GM23248 (cell line): ENCODE measurements around the gene WNT9A. TPM values are rescaled to one million over a fixed set of nuclear protein-coding genes. Genes with fewer than 3 reads are reported as not detected.

Source experiments
- DNase-seq: peaks from one replicate; pipeline ENCODE4 v3.0.0-alpha.2; 2015
- H2AFZ ChIP-seq: fragments of 200-600 bp; sonication (generic); 2 replicates; pipeline ENCODE4 v1.6.1; 2016; ENCODE audit warnings: antibody characterized with exemption
- H3F3A ChIP-seq: fragments of 200-600 bp; sonication (generic); 2 replicates; pipeline ENCODE4 v1.6.1; 2016; ENCODE audit warnings: mild to moderate bottlenecking, antibody characterized with exemption, mixed run types; ENCODE audit not compliant: insufficient read depth
- H3K27ac ChIP-seq: fragments of 200-600 bp; sonication (generic); 2 replicates; pipeline ENCODE4 v1.5.1; 2016; ENCODE audit warnings: mild to moderate bottlenecking
- H3K27me3 ChIP-seq: fragments of 200-600 bp; sonication (generic); replicated peaks from 2 replicates; pipeline ENCODE4 v1.6.1; 2016; ENCODE audit warnings: mild to moderate bottlenecking; ENCODE audit not compliant: insufficient read depth
- H3K36me3 ChIP-seq: fragments of 200-600 bp; sonication (generic); 2 replicates; pipeline ENCODE4 v1.6.1; 2016; ENCODE audit warnings: low read depth, mild to moderate bottlenecking
- H3K4me1 ChIP-seq: fragments of 200-600 bp; sonication (generic); 2 replicates; pipeline ENCODE4 v1.6.1; 2016; ENCODE audit warnings: mild to moderate bottlenecking; ENCODE audit not compliant: insufficient read depth
- H3K4me2 ChIP-seq: fragments of 200-600 bp; sonication (generic); one replicate; pipeline ENCODE4 v1.6.1; 2016; ENCODE audit warnings: mild to moderate bottlenecking; ENCODE audit not compliant: unreplicated experiment
- H3K4me3 ChIP-seq: fragments of 200-600 bp; sonication (generic); 2 replicates; pipeline ENCODE4 v1.5.1; 2016; ENCODE audit warnings: mild to moderate bottlenecking
- H3K79me2 ChIP-seq: fragments of 200-600 bp; sonication (generic); 2 replicates; pipeline ENCODE4 v1.6.1; 2016; ENCODE audit warnings: mild to moderate bottlenecking; ENCODE audit not compliant: insufficient read depth
- H3K9ac ChIP-seq: fragments of 200-600 bp; sonication (generic); 2 replicates; pipeline ENCODE4 v1.6.1; 2016; ENCODE audit warnings: mild to moderate bottlenecking
- H3K9me2 ChIP-seq: fragments of 200-600 bp; sonication (generic); 2 replicates; pipeline ENCODE4 v1.6.1; 2016; ENCODE audit warnings: mixed run types, mild to moderate bottlenecking, moderate library complexity; ENCODE audit not compliant: insufficient read depth
- H3K9me3 ChIP-seq: fragments of 200-600 bp; sonication (generic); one replicate; pipeline ENCODE4 v1.6.1; 2017; ENCODE audit warnings: low read depth
- H4K20me1 ChIP-seq: fragments of 200-600 bp; sonication (generic); 2 replicates; pipeline ENCODE4 v1.6.0; 2016; ENCODE audit not compliant: insufficient read depth
- EZH2 ChIP-seq: fragments of 200-600 bp; sonication (generic); IDR thresholded peaks from 2 replicates; pipeline ENCODE4 v1.6.1; 2018; ENCODE audit warnings: antibody characterized with exemption, mild to moderate bottlenecking; ENCODE audit not compliant: insufficient read depth, poor library complexity, severe bottlenecking
- EZH2phosphoT487 ChIP-seq: fragments of 200-600 bp; sonication (generic); IDR thresholded peaks from 2 replicates; pipeline ENCODE4 v1.6.1; 2018; ENCODE audit warnings: antibody characterized with exemption, moderate library complexity, mild to moderate bottlenecking, low read depth; ENCODE audit not compliant: insufficient read depth
- WGBS, 2 experiments: methylation state at CpG; one replicate each; pipeline ENCODE4 v1.1.6; 2015 to 2017; ENCODE audit warnings: low lambda C conversion rate in 2 of 2, low coverage in 1 of 2; ENCODE audit errors: missing lambda C conversion rate in 2 of 2; 5-methylcytosine and 5-hydroxymethylcytosine counted together
- in situ Hi-C: fragments of 300-500 bp; cut with MboI; formaldehyde crosslinking; loops from 2 replicates; pipeline ENCODE4 v1.15.0; 2020
- polyA plus RNA-seq: library from polyadenylated mRNA; unstranded; fragments of >200 nt; fragmentation: Nextera tagmentation; extraction: Ambion mirVana; gene quantifications from 2 replicates; pipeline ENCODE4 v1.2.1, GENCODE V29; 2016
- total RNA-seq: library from RNA; depleted of rRNA; stranded (reverse); fragments of >200 nt; shearing (Covaris generic); gene quantifications from 2 replicates; pipeline ENCODE4 v1.2.3, GENCODE V29; 2014

WNT9A gene
- total and polyA plus RNA-seq, 2 experiments from 2014 or later = 0.29 to 2.1 TPM

DNA sequence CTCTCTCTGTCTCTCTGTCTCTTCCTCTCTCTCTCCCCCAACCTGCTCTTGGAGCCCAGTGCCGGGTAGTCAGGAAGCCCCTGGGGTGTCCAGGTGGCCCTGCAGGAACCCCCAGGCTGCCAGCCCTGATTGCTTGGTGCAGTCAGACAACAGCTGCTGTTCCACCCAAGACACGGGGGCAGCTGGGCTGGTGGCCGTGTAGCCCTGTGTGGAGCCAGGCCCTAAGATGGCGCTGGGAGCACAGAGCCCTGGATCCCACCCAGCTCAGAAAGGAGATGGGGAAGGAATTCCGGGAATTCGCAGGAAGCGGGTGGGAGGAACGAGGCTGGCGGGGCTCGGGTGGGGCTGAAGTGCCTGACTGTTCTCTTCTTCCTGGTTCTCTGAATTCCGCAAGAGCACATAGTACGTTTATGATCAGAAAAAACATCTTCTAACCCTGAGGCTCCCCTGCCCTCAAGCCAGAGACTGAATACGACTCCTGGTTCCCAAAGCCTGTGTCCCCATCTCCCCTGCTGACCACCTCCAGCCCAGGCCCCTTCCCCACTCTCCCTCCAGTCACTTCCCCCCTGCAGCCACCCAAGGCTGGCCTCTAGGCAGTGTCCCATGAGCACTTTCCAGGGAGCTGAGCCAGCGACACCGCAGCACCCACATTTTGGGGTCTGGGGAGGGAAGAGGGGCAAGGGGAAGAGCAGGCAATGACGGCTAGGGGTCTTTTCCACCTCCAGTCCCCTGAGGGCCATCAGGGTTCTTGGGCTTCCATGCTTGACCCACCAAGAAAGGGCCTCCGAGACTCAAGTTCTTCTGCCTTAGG is 55.0 kb downstream of the WNT9A start:
- Histone ChIP-seq H3K4me3 (no peak overlapping the region), H3K9ac (no peak overlapping the region), H2AFZ (no peak overlapping the region), H3K27ac (no peak overlapping the region), H3K4me2 (no peak overlapping the region), H3K79me2 (no peaks in the 10 kb centered on the region), H3K27me3 (no peaks in the 10 kb centered on the region), H3K9me2 (no peaks in the 10 kb centered on the region), H3F3A (no peaks in the 10 kb centered on the region), H3K36me3 (no peaks in the 10 kb centered on the region), H3K4me1 (no peaks in the 10 kb centered on the region), H4K20me1 (no peaks in the 10 kb centered on the region), H3K9me3 (no peaks in the 10 kb centered on the region)
- in situ Hi-C loops = no loop called here
- 45 to 50% methylated on average over 16 to 17 of the region's 17 CpGs for WGBS, 2 experiments
- no peak for TF ChIP-seq EZH2phosphoT487
- TF ChIP-seq EZH2 = no peak
- DNase-seq = no peak

DNA sequence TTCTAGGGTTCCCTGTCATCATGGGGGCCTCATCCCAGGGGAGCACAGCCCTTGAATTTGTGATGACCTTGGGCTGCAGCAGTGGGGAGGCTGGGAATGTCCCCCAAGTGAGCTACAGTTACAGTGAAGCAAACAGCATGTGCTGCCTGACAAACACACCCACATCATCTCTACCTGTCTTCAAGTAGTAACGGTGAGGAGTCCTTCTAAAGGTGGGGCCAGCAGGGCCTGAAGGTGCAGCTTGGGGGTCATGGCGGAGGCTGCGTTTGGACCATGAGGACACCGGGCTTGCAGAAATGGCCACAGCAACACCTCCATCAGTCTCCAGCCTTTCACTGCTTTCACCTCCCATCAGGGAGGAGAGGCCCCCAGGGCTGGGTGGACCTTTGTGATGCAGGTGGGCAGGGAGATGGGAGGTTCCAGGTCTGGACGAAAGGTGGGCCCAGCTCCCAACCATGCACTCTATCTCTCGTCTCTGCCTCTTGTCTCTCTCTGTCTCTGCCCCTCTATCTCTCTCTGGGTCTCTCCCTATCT is 55.7 kb downstream of the WNT9A start:
- H3K27ac ChIP-seq = no peak overlapping the region
- no peaks in the 10 kb centered on the region for H3K36me3 ChIP-seq
- H3K4me1 ChIP-seq = no peaks in the 10 kb centered on the region
- H3K4me3 ChIP-seq = no peak overlapping the region
- H3K27me3 ChIP-seq = no peaks in the 10 kb centered on the region
- in situ Hi-C loops = no loop called here
- H3K79me2 ChIP-seq = no peaks in the 10 kb centered on the region
- no peak overlapping the region for H3K4me2 ChIP-seq
- H4K20me1 ChIP-seq = no peaks in the 10 kb centered on the region
- H3K9me3 ChIP-seq = no peaks in the 10 kb centered on the region
- no peaks in the 10 kb centered on the region for H3F3A ChIP-seq
- WGBS, 2 experiments = 69 to 70% methylated on average over 6 of the region's 6 CpGs
- H3K9me2 ChIP-seq = no peaks in the 10 kb centered on the region
- TF ChIP-seq EZH2phosphoT487 (no peak), EZH2 (no peak)
- no peak overlapping the region for H2AFZ ChIP-seq
- no peak overlapping the region for H3K9ac ChIP-seq
- no peak for DNase-seq

DNA sequence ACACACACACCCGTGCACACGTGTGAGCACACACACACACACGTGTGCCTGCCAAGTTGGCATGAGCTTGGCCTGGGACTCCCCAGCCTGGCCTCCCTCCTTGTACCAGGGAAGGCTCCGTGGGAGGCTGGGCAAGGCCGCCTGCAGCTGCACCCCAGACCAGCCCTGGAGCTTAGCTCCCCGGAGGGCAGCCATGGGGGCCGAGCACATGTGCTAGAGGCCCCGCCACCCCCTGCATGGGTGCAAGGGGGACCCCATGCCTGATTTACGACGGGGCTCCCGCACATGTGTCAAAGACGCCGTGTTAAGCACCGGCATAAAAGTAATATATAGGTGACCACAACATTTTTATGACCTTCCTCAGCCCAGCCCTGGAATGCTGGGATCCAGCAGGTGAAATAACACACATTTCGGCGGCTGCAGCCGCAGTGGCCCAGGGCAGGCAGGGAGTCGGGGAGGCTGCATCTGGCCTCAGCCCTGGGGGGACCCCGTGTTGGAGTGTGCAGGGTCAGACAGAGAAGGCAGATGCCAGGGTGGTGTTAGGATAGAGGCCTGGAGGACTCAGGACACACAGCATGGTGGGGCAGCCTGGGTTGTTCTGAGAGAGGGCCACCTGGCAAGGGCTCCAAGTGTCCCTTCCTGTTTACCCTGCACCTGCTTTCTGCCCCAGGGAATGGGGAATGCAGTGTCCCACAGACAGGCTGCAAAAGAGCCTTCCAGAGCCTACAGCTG is 56.3 kb downstream of the WNT9A start:
- TF ChIP-seq EZH2 (no peak), EZH2phosphoT487 (no peak)
- Histone ChIP-seq H3K4me1 (no peaks in the 10 kb centered on the region), H3K9me3 (no peaks in the 10 kb centered on the region), H3K36me3 (no peaks in the 10 kb centered on the region), H3K27me3 (no peaks in the 10 kb centered on the region), H3K4me2 (no peak overlapping the region), H3F3A (no peaks in the 10 kb centered on the region), H3K79me2 (no peaks in the 10 kb centered on the region), H3K27ac (no peak overlapping the region), H4K20me1 (no peaks in the 10 kb centered on the region), H2AFZ (no peak overlapping the region), H3K9ac (no peak overlapping the region), H3K9me2 (no peaks in the 10 kb centered on the region), H3K4me3 (no peak overlapping the region)
- DNase-seq = no peak
- in situ Hi-C loops = no loop called here
- WGBS, 2 experiments = 61 to 62% methylated on average over 18 to 19 of the region's 19 CpGs

DNA sequence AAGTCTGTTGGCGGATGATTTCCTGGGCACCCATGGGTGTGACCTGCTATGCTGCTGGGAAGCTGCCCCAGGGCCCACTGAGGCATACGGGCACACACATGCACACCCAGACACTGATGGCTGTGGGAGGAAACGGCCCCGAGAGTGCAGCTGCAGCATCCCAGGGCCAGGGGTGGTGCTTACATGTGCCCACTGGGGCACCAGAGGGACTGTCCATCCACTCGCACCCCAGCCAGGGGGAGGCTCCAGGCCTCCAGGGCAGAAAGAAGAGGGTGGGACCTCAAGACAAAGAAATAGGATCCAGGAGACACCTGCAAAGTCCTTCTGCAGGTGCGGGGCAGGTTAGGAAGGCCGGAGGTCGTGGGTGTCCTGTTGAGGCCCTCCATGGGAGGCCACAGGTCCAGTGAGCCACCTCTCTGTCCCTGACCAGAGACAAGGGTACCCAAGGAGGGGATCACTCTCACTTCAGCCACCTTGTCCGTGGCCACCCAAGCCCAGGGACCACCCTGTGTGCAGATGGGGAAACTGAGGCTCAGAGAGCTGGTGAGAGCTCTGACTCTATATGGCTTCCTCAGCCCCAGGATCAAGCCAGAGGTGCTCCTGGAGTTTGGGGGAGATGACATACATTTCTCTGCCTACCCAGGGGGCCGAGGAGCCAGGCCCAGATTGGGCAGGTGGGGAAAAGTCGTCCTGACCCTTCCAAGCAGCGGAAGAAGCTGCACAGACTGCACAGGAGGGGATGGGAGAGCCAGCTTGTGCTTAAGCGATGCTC is 57.1 kb downstream of the WNT9A start:
- Histone ChIP-seq H3K79me2 (no peaks in the 10 kb centered on the region), H3K4me1 (no peaks in the 10 kb centered on the region), H3K9ac (no peak overlapping the region), H3F3A (no peaks in the 10 kb centered on the region), H3K9me2 (no peaks in the 10 kb centered on the region), H3K27me3 (no peaks in the 10 kb centered on the region), H2AFZ (no peak overlapping the region), H3K4me2 (no peak overlapping the region), H3K27ac (no peak overlapping the region), H3K36me3 (no peaks in the 10 kb centered on the region), H3K4me3 (no peak overlapping the region), H3K9me3 (no peaks in the 10 kb centered on the region), H4K20me1 (no peaks in the 10 kb centered on the region)
- in situ Hi-C loops = no loop called here
- TF ChIP-seq EZH2phosphoT487 = no peak
- TF ChIP-seq EZH2 = no peak
- 77 to 79% methylated on average over 13 of the region's 13 CpGs for WGBS, 2 experiments
- DNase-seq = no peak
